HEK293T (cell line): ENCODE data around the gene PRKG1.

Experiments
- ARNT ChIP-seq: fragments of 450-650 bp; IDR thresholded peaks from 2 replicates; pipeline ENCODE4 v1.6.1; 2017; ENCODE audit warnings: mild to moderate bottlenecking
- CTBP1 ChIP-seq: fragments of 450-650 bp; IDR thresholded peaks from 2 replicates; pipeline ENCODE4 v1.6.1; 2016; ENCODE audit warnings: borderline replicate concordance
- HDGF ChIP-seq: fragments of 450-650 bp; IDR thresholded peaks from 2 replicates; pipeline ENCODE4 v1.6.1; 2017; ENCODE audit warnings: antibody characterized with exemption, borderline replicate concordance
- NFRKB ChIP-seq: fragments of 450-650 bp; IDR thresholded peaks from 2 replicates; pipeline ENCODE4 v1.6.1; 2016; ENCODE audit warnings: mild to moderate bottlenecking, moderate library complexity
- SP1 ChIP-seq: fragments of 450-650 bp; IDR thresholded peaks from 2 replicates; pipeline ENCODE4 v1.6.1; 2017
- SUZ12 ChIP-seq: fragments of 450-650 bp; IDR thresholded peaks from 2 replicates; pipeline ENCODE4 v1.6.1; 2016; ENCODE audit warnings: mild to moderate bottlenecking

- TF ChIP-seq CTBP1 = no peak
- no peak for TF ChIP-seq NFRKB
- TF ChIP-seq ARNT = no peak
- no peak for TF ChIP-seq SUZ12
- no peak for TF ChIP-seq HDGF
- TF ChIP-seq SP1 = no peak
Measured at GRCh38 chr10:51498424-51498823, 424.1 kb downstream of the PRKG1 start.
